RWPE1 (cell line): Measurements from ENCODE around the gene SSBP2.

Source experiments
- CTCF ChIA-PET: fragments of 350-600 bp; sonication (Branson Sonifier 250); formaldehyde crosslinking; extraction: SDS; loops from one replicate; lab custom pipeline; 2021; lab: Yijun Ruan, JAX
- POLR2A ChIA-PET: fragments of 400-600 bp; formaldehyde crosslinking; extraction: SDS; loops from one replicate; lab custom pipeline; 2020; ENCODE audit warnings: antibody characterized with exemption; ENCODE audit not compliant: low non-redundant PET; lab: Yijun Ruan, JAX
- DNase-seq: peaks from one replicate; pipeline ENCODE4 v3.0.0; 2012; ENCODE audit warnings: low spot score
- H3K27ac ChIP-seq: fragments of 450-650 bp; 2 replicates; pipeline ENCODE4 v1.5.1; 2017
- TF ChIP-seq, protein P1 (sequence below): fragments of 450-650 bp; conservative IDR thresholded peaks from 2 replicates; pipeline ENCODE4 v1.5.1; 2017; ENCODE audit warnings: low read depth, mild to moderate bottlenecking

SSBP2 gene

DNA sequence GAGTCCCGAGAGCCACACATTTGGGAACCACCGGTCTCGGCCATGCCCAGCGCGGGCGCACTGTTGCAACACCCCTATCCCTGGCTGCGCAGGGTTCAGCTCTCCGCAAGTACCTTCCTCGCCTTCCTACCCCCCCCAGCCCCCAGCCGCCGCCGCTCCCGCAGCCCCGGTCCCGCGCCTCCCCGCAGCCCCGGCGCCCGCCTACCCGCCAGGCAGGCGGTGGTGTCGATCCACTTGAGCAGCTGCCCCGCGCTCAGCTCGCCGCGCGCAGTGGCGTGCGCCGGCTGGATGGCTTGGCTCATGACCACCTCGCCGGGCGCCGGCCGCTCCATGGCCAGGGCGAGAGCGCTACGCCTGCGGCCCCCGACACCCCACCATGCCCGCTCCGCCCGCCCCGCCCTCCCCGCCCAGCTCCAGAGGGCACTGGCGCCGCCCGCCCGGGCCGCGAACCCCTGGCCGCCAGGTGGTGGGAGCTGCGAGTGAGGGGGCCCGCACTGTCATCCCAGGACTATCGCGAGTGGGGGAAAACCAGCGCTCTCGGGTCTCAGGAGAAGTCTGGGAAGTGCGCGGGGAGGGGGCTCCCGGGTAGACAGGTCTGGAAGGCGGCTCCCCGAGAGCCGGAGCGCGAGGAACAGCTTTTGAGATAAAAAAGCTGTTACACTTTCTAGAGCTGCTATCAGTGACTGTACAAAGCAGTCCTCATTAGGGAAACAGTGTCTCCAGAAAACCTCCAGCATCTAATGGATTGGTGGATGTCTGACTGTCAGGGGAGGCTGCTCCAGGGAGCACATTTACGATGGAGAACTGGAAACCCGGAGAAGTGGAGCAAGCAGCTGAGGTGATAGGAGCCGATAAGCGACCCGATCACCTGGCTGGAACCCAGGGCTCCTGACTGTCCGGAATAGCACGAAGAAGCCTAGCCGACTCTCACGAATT, 356.8 kb downstream of the SSBP2 start, which contains the start of gene ACOT12:
Gene ACOT12 (minus strand): TSS at position 352 of the 936 bp plus-strand sequence. CDS start 20 bp downstream, at position 332.
- H3K27ac ChIP-seq: no peak within 1 kb of the TSS
- ChIA-PET POLR2A (no interaction called here), CTCF (interaction anchor here (0.6 to 1.0 kb wide), 2 partner anchors 88 to 772 kb away, joined by 3 read pairs; no protein-coding TSS in a partner anchor)
- TF ChIP-seq, protein P1, sequence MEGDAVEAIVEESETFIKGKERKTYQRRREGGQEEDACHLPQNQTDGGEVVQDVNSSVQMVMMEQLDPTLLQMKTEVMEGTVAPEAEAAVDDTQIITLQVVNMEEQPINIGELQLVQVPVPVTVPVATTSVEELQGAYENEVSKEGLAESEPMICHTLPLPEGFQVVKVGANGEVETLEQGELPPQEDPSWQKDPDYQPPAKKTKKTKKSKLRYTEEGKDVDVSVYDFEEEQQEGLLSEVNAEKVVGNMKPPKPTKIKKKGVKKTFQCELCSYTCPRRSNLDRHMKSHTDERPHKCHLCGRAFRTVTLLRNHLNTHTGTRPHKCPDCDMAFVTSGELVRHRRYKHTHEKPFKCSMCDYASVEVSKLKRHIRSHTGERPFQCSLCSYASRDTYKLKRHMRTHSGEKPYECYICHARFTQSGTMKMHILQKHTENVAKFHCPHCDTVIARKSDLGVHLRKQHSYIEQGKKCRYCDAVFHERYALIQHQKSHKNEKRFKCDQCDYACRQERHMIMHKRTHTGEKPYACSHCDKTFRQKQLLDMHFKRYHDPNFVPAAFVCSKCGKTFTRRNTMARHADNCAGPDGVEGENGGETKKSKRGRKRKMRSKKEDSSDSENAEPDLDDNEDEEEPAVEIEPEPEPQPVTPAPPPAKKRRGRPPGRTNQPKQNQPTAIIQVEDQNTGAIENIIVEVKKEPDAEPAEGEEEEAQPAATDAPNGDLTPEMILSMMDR: no peak
- no peak for DNase-seq

DNA sequence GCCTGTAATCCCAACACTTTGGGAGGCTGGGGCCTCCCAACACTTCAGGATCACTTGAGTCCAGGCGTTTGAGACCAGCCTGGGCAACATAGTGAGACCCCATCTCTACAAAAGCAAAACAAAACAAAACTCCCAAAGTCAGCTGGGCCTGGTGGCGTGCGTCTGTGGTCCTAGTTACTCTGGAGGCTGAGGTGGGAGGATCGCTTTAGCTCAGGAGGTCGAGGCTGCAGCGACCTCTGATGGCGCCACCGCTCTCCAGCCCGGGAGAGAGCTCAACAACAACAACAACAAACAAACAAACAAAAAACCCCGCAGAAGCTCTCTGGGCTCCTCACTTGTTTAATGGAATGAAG, 357.5 kb downstream of the SSBP2 start:
- POLR2A ChIA-PET: no interaction called here
- CTCF ChIA-PET: interaction anchor here (1.0 kb wide), 1 partner anchor 772 kb away, joined by 3 read pairs; no protein-coding TSS in a partner anchor
- DNase-seq: no peak

DNA sequence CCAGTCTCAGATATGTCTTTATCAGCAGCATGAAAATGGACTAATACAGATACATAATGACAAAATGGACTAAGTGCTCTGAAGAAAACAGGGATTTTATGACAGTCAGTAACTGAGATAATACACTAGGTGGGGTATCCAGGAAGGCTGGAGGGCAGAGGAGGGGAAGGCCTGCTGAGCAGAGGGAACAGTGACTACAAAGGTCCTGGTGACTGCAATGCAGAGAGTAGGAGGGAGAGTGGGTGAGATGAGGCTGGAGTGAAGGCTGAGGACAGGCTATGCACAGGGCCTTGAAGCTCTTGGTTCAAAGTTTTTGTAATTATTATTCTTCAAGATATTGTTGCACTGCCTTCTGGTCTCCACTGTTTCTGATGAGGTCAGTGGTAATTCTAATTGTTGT, 361.9 kb downstream of the SSBP2 start:
- CTCF ChIA-PET: no interaction called here
- no peak for DNase-seq
- TF ChIP-seq, protein P1: no peak
- H3K27ac ChIP-seq: no peak overlapping the region
- POLR2A ChIA-PET: no interaction called here

More for the DNA sequence above, 357.5 kb downstream of the SSBP2 start:
- TF ChIP-seq, protein P1: no peak
- no peak overlapping the region for H3K27ac ChIP-seq

DNA sequence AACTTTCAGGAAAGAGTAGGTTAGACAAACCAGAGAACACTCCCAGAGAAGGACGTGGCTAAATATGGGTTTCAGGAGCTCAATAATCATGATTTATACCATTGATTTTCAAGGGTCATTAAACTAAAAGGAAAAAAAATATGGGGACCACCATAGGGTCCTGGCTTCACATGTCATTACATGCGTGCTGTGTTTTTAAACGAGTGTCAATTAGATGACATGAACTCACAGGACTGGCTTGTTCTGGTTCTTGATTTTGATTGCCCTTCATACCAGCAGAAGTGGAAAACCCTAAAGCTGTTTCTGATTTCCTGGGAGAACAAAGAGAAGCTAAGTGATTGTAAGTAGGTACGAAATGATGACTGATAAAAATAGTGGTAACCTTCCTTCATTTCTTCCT, 362.7 kb downstream of the SSBP2 start:
- ChIA-PET POLR2A (no interaction called here), CTCF (interaction anchor here (0.6 to 0.7 kb wide), 2 partner anchors 22 to 756 kb away, joined by 3 to 5 read pairs; no protein-coding TSS in a partner anchor)
- TF ChIP-seq, protein P1: no peak
- H3K27ac ChIP-seq: no peak overlapping the region
- DNase-seq: no peak

DNA sequence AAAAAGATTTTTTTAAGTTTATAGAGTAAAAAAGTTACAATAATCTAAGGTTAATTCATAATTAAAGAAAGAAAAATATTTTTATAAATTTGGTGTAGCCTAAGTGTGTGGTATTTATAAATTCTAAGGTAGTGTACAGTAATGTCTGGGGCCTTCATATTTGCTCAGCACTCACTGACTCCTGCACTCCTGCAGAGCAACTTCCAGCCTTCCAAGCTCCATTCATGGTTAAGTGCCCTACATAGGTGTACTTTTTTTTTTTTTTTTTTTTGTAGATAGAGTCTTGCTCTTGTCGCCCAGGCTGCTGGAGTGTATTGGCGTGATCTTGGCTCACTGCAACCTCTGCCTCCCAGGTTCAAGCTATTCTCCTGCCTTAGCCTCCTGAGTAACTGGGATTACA, 367.0 kb downstream of the SSBP2 start:
- TF ChIP-seq, protein P1: no peak
- ChIA-PET POLR2A (no interaction called here), CTCF (interaction anchor here (0.7 kb wide), 1 partner anchor 943 kb away, joined by 3 read pairs; no protein-coding TSS in a partner anchor)

DNA sequence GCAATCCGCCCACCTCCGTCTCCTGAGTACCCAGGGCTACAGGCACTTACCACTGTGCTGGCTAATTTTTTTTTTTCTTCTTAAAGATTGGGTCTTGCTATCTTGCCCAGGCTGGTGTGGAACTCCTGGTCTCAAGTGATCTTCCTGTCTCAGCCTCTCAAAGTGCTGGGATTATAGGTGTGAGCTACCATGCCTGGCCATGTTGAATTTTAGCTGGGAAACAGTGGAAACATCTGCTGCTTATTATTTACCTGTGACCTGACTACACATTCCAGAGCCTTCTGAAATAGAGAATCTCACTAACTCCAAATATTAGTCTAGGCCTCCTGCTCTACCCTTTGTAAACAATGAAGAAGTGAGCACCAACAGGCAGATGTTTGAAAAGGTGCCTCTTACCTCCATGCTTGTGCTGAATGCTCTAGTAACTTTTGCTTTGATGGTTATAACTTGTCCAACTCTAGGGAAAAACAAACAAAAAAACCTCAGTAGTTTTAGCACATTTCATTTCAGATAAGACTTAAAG, 379.5 kb downstream of the SSBP2 start:
- TF ChIP-seq, protein P1: no peak
- CTCF ChIA-PET: no interaction called here
- H3K27ac ChIP-seq: no peak overlapping the region
- POLR2A ChIA-PET: no interaction called here
- DNase-seq: no peak

More for the DNA sequence above, 367.0 kb downstream of the SSBP2 start:
- no peak overlapping the region for H3K27ac ChIP-seq
- no peak for DNase-seq
